Cardiac muscle cell (in vitro differentiated cells and primary cell): ENCODE data around the gene TTC21A. TPM values are rescaled to one million over a fixed set of nuclear protein-coding genes. Genes with fewer than 3 reads are reported as not detected.

Source experiments
- DNase-seq, 2 donors: peaks; one replicate each; pipeline versions ENCODE4 v3.0.0 to v3.0.0-alpha.2; 2010 to 2017; ENCODE audit warnings: low read depth in 1 of 2, low spot score in 1 of 2
- H3K27ac ChIP-seq: fragments of 200-600 bp; sonication (generic); 2 replicates; pipeline ENCODE4 v1.5.1; 2016
- H3K27me3 ChIP-seq: fragments of 200-600 bp; sonication (generic); 2 replicates; pipeline ENCODE4 v1.6.0; 2016; ENCODE audit warnings: control low read depth
- H3K36me3 ChIP-seq: fragments of 200-600 bp; sonication (generic); 2 replicates; pipeline ENCODE4 v1.5.1; 2016; ENCODE audit warnings: control low read depth
- H3K4me1 ChIP-seq: fragments of 200-600 bp; sonication (generic); 2 replicates; pipeline ENCODE4 v1.8.1; 2017; ENCODE audit warnings: low read depth, mild to moderate bottlenecking, mixed run types
- H3K4me3 ChIP-seq: fragments of 200-600 bp; sonication (generic); 2 replicates; pipeline ENCODE4 v1.5.1; 2016; ENCODE audit warnings: mild to moderate bottlenecking
- H3K9me3 ChIP-seq: fragments of 200-600 bp; sonication (generic); 2 replicates; pipeline ENCODE4 v1.5.1; 2017; ENCODE audit warnings: low read depth, mild to moderate bottlenecking, control low read depth
- polyA plus RNA-seq: library from polyadenylated mRNA; unstranded; fragments of >200 nt; fragmentation: Nextera tagmentation; extraction: Ambion mirVana; gene quantifications from 2 replicates; pipeline ENCODE4 v1.2.1, GENCODE V29; 2016
- total RNA-seq: library from RNA; depleted of rRNA; stranded (reverse); fragments of >200 nt; gene quantifications from 2 replicates; pipeline ENCODE4 v1.2.3, GENCODE V29; 2016
- TF ChIP-seq, protein P1 (sequence below): IDR thresholded peaks from 2 replicates; pipeline ENCODE4 v1.5.1; 2012; ENCODE audit warnings: low read depth, mild to moderate bottlenecking, low read length

Gene TTC21A
- total and polyA plus RNA-seq, 2 experiments from 2014 or later = 3.1 to 4.2 TPM

DNA sequence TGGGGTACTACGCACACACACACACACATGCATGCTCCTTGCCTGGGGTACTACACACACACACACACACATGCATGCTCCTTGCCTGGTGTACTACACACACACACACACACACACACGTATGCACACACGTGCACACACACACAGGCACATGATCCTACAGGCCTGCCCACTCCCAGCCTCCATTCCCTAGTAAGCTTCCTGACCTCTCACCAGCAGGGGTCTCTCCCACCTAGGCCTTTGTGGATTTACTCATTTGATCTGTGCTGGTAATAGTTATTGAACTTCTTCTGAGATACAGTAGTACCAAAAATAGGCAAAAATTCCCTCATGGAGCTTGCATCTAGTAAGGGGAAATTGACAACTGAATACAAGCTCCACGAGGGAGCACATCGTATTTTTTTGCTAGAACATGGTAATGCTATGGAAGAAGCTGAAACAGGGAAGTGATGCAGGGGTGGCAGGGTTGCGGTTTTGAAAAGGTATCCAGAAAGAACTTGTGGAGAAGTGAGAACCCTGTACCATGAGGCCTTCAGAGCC, 19.1 kb downstream of the TTC21A start:
- Histone ChIP-seq H3K9me3 (no peaks in the 10 kb centered on the region), H3K27me3 (no peaks in the 10 kb centered on the region), H3K36me3 (no peaks in the 10 kb centered on the region), H3K4me1 (peaks cover 2% of the 10 kb centered on the region), H3K4me3 (no peak overlapping the region), H3K27ac (no peak overlapping the region)
- peak; percentile 62 to 78 for DNase-seq
- TF ChIP-seq, protein P1, sequence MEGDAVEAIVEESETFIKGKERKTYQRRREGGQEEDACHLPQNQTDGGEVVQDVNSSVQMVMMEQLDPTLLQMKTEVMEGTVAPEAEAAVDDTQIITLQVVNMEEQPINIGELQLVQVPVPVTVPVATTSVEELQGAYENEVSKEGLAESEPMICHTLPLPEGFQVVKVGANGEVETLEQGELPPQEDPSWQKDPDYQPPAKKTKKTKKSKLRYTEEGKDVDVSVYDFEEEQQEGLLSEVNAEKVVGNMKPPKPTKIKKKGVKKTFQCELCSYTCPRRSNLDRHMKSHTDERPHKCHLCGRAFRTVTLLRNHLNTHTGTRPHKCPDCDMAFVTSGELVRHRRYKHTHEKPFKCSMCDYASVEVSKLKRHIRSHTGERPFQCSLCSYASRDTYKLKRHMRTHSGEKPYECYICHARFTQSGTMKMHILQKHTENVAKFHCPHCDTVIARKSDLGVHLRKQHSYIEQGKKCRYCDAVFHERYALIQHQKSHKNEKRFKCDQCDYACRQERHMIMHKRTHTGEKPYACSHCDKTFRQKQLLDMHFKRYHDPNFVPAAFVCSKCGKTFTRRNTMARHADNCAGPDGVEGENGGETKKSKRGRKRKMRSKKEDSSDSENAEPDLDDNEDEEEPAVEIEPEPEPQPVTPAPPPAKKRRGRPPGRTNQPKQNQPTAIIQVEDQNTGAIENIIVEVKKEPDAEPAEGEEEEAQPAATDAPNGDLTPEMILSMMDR = peak; percentile 77

DNA sequence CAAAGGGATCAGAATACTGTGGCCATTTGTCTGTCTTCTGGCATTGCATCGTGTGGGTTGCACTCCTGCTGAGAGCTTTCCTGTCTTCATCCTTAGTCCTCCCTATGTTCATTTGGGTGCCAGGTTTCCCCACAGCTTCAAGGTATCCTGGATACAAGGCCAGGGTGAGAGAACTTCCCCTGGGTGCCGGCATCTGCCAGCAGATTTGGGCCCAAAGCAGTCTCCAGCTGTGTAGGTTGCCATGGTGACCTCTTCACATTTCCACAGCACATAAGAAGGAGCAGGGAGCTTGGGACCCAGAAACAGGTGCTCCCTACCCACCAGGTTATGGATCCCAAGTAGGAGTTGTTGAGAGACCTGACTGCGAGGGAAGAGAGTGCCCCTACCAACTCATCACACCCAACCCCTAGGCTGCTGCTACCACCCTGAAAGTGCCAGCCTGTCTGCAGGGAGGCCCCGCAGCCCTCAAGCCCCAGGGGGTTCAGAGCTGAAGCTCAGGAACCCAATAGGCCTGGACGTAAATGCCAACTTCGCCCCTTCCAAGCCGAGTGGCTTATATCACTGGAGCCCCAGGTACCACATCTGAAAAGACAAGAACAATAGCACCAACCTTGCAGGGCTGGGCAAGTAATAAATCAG, 19.9 kb downstream of the TTC21A start:
- no peaks in the 10 kb centered on the region for H3K36me3 ChIP-seq
- DNase-seq = no peak
- TF ChIP-seq, protein P1 = no peak
- no peaks in the 10 kb centered on the region for H3K27me3 ChIP-seq
- no peak overlapping the region for H3K4me3 ChIP-seq
- H3K27ac ChIP-seq = no peak overlapping the region
- H3K9me3 ChIP-seq = no peaks in the 10 kb centered on the region
- peaks cover 2% of the 10 kb centered on the region for H3K4me1 ChIP-seq

DNA sequence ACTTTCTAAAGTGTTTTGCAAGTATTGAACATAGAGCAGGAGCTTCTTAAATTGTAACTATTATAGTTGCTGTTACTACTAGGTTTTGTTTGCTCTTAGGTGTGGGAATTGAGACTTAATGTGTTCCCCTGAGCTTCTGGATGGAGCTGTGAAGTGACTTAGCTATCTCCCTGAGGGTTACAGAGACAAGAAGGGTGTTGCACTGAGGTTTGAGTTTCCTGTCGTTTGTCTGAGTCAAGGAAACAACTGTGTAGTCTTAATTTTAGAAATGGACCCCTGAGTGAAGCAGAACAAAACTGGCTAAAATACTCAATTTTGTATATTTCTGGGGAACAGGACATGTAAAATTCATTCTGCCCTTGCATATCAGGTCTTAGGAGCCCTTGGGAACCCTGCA, 20.4 kb downstream of the TTC21A start:
- no peak for DNase-seq
- Histone ChIP-seq H3K36me3 (no peaks in the 10 kb centered on the region), H3K27me3 (no peaks in the 10 kb centered on the region), H3K4me1 (peaks cover 2% of the 10 kb centered on the region), H3K27ac (no peak overlapping the region), H3K4me3 (no peak overlapping the region), H3K9me3 (no peaks in the 10 kb centered on the region)
- TF ChIP-seq, protein P1 = no peak

DNA sequence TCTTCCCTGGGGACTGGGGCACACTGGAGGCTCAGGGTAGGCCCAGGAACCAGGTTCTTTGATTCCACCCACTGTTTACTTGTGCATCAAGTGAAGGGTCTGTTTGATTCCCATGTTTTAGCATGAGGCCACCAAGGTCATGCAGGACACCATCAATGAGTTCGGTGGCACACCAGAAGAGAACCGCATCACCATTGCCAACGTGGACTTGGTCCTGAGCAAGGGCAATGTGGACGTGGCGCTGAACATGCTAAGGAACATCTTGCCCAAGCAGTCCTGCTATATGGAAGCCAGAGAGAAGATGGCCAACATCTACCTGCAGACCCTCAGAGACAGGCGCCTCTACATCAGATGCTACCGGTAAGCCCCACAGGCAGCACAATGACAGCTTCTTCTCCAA, 21.5 kb downstream of the TTC21A start:
- DNase-seq = no peak
- H3K36me3 ChIP-seq = no peaks in the 10 kb centered on the region
- H3K4me3 ChIP-seq = no peak overlapping the region
- no peak overlapping the region for H3K27ac ChIP-seq
- H3K27me3 ChIP-seq = no peaks in the 10 kb centered on the region
- peaks cover 2% of the 10 kb centered on the region for H3K4me1 ChIP-seq
- TF ChIP-seq, protein P1 = no peak
- H3K9me3 ChIP-seq = no peaks in the 10 kb centered on the region

DNA sequence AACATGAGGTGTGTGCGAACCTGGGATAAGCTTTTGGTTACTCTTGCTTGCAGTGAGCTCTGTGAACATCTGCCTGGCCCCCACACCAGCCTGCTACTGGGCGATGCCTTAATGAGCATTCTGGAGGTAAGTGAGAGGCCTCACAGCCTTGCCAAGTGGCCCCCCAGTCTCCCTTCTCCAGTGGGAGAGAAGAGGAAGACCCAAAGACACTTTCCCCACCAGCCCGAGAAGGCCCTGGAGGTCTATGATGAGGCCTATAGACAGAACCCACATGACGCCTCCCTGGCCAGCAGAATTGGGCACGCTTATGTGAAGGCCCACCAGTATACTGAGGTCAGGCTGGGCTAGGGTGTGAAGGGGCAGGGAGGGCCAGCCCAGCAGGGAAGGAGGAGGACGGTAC, 22.5 kb downstream of the TTC21A start:
- Histone ChIP-seq H3K27ac (no peak overlapping the region), H3K36me3 (no peaks in the 10 kb centered on the region), H3K4me3 (no peak overlapping the region), H3K9me3 (no peaks in the 10 kb centered on the region), H3K4me1 (peaks cover 2% of the 10 kb centered on the region), H3K27me3 (no peaks in the 10 kb centered on the region)
- no peak for DNase-seq
- TF ChIP-seq, protein P1 = no peak
